ENCODE data around the gene LUC7L2. TPM values are rescaled to one million over a fixed set of nuclear protein-coding genes. Genes with fewer than 3 reads are reported as not detected.

Gene LUC7L2
- total and polyA plus RNA-seq, 9 of the 15 experiments (the other 6 are each of a cell fraction or from before 2014, with no cell fraction given): 56.1 to 207 (median 141) TPM

DNA sequence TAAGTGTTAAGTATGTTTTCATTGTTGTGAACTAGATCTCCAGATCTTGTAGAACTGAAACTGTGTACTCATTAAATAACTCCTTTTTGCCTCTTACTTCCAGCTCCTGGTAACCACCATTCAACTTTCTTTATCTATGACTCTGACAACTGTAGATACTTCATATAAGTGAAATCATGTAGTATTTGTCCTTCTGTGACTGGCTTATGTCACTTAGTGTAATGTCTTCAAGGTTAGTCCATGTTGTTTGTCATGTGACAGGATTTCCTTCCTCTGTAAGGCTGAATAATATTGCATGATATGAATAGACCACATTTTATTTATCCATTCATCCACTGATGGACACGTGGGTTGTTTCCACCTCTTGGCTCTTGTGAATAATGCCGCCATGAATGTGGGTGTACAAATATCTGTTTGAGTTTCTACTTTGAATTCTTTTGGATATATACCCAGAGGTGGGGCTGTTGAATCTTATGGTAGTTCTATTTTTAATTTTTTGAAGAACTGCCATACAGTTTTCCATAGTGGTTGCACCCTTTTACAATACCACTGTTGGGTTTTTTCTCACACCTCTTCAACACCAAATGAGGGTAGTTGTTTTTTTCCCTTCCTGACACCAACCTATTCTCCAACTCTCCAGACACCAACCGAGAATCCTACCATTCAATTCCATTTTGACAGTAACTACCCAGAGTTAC lies 29.2 kb upstream of the LUC7L2 start (continued):
- TF ChIP-seq, protein P1, sequence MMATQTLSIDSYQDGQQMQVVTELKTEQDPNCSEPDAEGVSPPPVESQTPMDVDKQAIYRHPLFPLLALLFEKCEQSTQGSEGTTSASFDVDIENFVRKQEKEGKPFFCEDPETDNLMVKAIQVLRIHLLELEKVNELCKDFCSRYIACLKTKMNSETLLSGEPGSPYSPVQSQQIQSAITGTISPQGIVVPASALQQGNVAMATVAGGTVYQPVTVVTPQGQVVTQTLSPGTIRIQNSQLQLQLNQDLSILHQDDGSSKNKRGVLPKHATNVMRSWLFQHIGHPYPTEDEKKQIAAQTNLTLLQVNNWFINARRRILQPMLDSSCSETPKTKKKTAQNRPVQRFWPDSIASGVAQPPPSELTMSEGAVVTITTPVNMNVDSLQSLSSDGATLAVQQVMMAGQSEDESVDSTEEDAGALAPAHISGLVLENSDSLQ (IDR thresholded peaks at IDR 0.05): 0 out of 2 replicates have a peak, but pooled peaks have one; percentile 9
- TF ChIP-seq CEBPG (CRISPR knock-in tag; IDR thresholded peaks at IDR 0.05): peak; percentile 34; the same call in 1 of the 2 replicates
- TF ChIP-seq CEBPG (tag; conservative IDR thresholded peaks at IDR 0.05 in 1 of 2, IDR thresholded peaks at IDR 0.05 in 1 of 2): peak in 1 of 2 experiments; percentile 90; a peak in 2 of 4 replicates
- TF ChIP-seq ZEB2 (IDR thresholded peaks at IDR 0.05): no peak
- TF ChIP-seq, protein P2, sequence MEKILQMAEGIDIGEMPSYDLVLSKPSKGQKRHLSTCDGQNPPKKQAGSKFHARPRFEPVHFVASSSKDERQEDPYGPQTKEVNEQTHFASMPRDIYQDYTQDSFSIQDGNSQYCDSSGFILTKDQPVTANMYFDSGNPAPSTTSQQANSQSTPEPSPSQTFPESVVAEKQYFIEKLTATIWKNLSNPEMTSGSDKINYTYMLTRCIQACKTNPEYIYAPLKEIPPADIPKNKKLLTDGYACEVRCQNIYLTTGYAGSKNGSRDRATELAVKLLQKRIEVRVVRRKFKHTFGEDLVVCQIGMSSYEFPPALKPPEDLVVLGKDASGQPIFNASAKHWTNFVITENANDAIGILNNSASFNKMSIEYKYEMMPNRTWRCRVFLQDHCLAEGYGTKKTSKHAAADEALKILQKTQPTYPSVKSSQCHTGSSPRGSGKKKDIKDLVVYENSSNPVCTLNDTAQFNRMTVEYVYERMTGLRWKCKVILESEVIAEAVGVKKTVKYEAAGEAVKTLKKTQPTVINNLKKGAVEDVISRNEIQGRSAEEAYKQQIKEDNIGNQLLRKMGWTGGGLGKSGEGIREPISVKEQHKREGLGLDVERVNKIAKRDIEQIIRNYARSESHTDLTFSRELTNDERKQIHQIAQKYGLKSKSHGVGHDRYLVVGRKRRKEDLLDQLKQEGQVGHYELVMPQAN (IDR thresholded peaks at IDR 0.05; ENCODE audit: borderline replicate concordance): no peak
- no peak for TF ChIP-seq ADNP (tag; IDR thresholded peaks at IDR 0.05)
- TF ChIP-seq KLF6 (CRISPR knock-in tag; IDR thresholded peaks at IDR 0.05; ENCODE audit: borderline replicate concordance): no peak
- TF ChIP-seq, protein P3, sequence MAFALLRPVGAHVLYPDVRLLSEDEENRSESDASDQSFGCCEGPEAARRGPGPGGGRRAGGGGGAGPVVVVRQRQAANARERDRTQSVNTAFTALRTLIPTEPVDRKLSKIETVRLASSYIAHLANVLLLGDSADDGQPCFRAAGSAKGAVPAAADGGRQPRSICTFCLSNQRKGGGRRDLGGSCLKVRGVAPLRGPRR (CRISPR knock-in tag; IDR thresholded peaks at IDR 0.05): no peak
- TF ChIP-seq ILF3 (IDR thresholded peaks at IDR 0.05; ENCODE audit: borderline replicate concordance): no peak
- TF ChIP-seq HDAC3 (IDR thresholded peaks at IDR 0.05; ENCODE audit: borderline replicate concordance, partially characterized antibody): no peak
- 0 out of 2 replicates have a peak, but pooled peaks have one; percentile 56 for TF ChIP-seq ZNF175 (CRISPR knock-in tag; IDR thresholded peaks at IDR 0.05; ENCODE audit: low read depth)
- 0 out of 2 replicates have a peak, but pooled peaks have one; percentile 15 for TF ChIP-seq EP300 (IDR thresholded peaks at IDR 0.05; ENCODE audit: low read length)
- TF ChIP-seq, protein P4, sequence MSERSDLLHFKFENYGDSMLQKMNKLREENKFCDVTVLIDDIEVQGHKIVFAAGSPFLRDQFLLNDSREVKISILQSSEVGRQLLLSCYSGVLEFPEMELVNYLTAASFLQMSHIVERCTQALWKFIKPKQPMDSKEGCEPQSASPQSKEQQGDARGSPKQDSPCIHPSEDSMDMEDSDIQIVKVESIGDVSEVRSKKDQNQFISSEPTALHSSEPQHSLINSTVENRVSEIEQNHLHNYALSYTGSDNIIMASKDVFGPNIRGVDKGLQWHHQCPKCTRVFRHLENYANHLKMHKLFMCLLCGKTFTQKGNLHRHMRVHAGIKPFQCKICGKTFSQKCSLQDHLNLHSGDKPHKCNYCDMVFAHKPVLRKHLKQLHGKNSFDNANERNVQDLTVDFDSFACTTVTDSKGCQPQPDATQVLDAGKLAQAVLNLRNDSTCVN (CRISPR knock-in tag; IDR thresholded peaks at IDR 0.05): no peak
- TF ChIP-seq, protein P5, sequence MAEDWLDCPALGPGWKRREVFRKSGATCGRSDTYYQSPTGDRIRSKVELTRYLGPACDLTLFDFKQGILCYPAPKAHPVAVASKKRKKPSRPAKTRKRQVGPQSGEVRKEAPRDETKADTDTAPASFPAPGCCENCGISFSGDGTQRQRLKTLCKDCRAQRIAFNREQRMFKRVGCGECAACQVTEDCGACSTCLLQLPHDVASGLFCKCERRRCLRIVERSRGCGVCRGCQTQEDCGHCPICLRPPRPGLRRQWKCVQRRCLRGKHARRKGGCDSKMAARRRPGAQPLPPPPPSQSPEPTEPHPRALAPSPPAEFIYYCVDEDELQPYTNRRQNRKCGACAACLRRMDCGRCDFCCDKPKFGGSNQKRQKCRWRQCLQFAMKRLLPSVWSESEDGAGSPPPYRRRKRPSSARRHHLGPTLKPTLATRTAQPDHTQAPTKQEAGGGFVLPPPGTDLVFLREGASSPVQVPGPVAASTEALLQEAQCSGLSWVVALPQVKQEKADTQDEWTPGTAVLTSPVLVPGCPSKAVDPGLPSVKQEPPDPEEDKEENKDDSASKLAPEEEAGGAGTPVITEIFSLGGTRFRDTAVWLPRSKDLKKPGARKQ (CRISPR knock-in tag; IDR thresholded peaks at IDR 0.05): 0 out of 2 replicates have a peak, but pooled peaks have one; percentile 39
- TF ChIP-seq ETV1 (tag; conservative IDR thresholded peaks at IDR 0.05; ENCODE audit: low read depth): peak; percentile 46; the same call in 1 of the 2 replicates
- TF ChIP-seq, protein P6, sequence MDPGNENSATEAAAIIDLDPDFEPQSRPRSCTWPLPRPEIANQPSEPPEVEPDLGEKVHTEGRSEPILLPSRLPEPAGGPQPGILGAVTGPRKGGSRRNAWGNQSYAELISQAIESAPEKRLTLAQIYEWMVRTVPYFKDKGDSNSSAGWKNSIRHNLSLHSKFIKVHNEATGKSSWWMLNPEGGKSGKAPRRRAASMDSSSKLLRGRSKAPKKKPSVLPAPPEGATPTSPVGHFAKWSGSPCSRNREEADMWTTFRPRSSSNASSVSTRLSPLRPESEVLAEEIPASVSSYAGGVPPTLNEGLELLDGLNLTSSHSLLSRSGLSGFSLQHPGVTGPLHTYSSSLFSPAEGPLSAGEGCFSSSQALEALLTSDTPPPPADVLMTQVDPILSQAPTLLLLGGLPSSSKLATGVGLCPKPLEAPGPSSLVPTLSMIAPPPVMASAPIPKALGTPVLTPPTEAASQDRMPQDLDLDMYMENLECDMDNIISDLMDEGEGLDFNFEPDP (CRISPR knock-in tag; IDR thresholded peaks at IDR 0.05): no peak
- TF ChIP-seq TOE1 (IDR thresholded peaks at IDR 0.05; ENCODE audit: borderline replicate concordance): peak; percentile 59; the same call in 1 of the 2 replicates
- no peak for TF ChIP-seq TOE1 (CRISPR knock-in tag; IDR thresholded peaks at IDR 0.05; ENCODE audit: borderline replicate concordance, low read depth)
